ENCODE data around the gene OSMR. TPM values are rescaled to one million over a fixed set of nuclear protein-coding genes. Genes with fewer than 3 reads are reported as not detected.

Gene OSMR
- total and polyA plus RNA-seq, 2 donors (not counting 3 experiments of a cell fraction or from before 2014, with no cell fraction given): 6.1 to 19.7 TPM

DNA sequence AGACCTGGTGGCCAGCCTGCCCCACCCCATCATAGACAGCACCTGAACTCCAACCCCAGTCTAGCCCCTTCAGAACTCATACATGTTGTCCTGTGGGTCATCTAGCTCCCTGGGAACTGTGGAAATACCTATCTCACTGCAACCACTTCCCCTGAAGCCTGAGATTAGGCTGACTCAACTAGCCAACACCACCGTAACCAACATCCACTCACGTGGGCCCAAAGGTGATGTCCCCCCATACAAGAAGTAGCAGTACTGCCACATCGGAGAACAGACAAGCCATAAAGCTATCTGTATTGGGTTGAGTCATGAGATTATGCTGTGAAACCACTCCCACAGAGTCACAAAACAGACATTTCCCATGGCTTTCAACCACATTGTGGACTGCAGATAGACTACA, 46.6 kb downstream of the OSMR start:
- BruUV-seq (replicated peaks): no TSS peak
- FAIRE-seq (no peak), DNase-seq (ENCODE audit: low read depth, low spot score) (no peak)
- Histone ChIP-seq H3K9me3 (replicated peaks; ENCODE audit: control insufficient read depth, insufficient read depth, low read length) (no peaks in the 10 kb centered on the region), H3K79me2 (ENCODE audit: control insufficient read depth, insufficient read depth, low read length) (no peaks in the 10 kb centered on the region), H3K27me3 (ENCODE audit: control insufficient read depth in 2 of 2, insufficient read depth in 2 of 2, low read length in 2 of 2) (no peaks in the 10 kb centered on the region), H3K27ac (ENCODE audit: insufficient read depth, low read depth, low read length) (no peak overlapping the region), H4K20me1 (replicated peaks; ENCODE audit: control insufficient read depth, extremely low read depth, insufficient read depth, low read length) (no peaks in the 10 kb centered on the region), H3K9ac (replicated peaks; ENCODE audit: extremely low read depth, insufficient read depth, low read length) (no peak overlapping the region), H3K4me1 (ENCODE audit: control insufficient read depth, extremely low read depth, insufficient read depth, low read length) (no peaks in the 10 kb centered on the region), H3K4me3 (replicated peaks in 1 of 3; ENCODE audit: insufficient read depth in 1 of 3, low read depth in 1 of 3, low read length in 3 of 3) (no peak overlapping the region), H2AFZ (ENCODE audit: low read depth, low read length) (no peak overlapping the region), H3K36me3 (ENCODE audit: control insufficient read depth in 2 of 2, extremely low read depth in 1 of 2, insufficient read depth in 2 of 2, low read length in 2 of 2) (no peaks in the 10 kb centered on the region), H3K4me2 (ENCODE audit: insufficient read depth, low read length) (no peak overlapping the region), H3K9me1 (replicated peaks; ENCODE audit: control insufficient read depth, extremely low read depth, insufficient read depth, low read length) (no peaks in the 10 kb centered on the region)
- intact Hi-C loops (cut with micrococcal nuclease): no loop called here
- ChIA-PET CTCF (interaction anchor here (0.7 kb wide), 1 partner anchor 37 kb away, joined by 3 read pairs; no protein-coding TSS in a partner anchor), POLR2A (no interaction called here)
- dilution Hi-C loops (cut with MboI; ENCODE audit: extremely low pct_ligation_motif_present, low sequenced_read_pairs): no loop called here
- TF ChIP-seq, protein P1, sequence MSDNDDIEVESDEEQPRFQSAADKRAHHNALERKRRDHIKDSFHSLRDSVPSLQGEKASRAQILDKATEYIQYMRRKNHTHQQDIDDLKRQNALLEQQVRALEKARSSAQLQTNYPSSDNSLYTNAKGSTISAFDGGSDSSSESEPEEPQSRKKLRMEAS (IDR thresholded peaks at IDR 0.05; ENCODE audit: insufficient read depth, insufficient read length): no peak
- TF ChIP-seq, protein P2, sequence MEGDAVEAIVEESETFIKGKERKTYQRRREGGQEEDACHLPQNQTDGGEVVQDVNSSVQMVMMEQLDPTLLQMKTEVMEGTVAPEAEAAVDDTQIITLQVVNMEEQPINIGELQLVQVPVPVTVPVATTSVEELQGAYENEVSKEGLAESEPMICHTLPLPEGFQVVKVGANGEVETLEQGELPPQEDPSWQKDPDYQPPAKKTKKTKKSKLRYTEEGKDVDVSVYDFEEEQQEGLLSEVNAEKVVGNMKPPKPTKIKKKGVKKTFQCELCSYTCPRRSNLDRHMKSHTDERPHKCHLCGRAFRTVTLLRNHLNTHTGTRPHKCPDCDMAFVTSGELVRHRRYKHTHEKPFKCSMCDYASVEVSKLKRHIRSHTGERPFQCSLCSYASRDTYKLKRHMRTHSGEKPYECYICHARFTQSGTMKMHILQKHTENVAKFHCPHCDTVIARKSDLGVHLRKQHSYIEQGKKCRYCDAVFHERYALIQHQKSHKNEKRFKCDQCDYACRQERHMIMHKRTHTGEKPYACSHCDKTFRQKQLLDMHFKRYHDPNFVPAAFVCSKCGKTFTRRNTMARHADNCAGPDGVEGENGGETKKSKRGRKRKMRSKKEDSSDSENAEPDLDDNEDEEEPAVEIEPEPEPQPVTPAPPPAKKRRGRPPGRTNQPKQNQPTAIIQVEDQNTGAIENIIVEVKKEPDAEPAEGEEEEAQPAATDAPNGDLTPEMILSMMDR (IDR thresholded peaks at IDR 0.05; ENCODE audit: extremely low read depth in 1 of 2, insufficient read depth in 1 of 2, low read depth in 1 of 2, low read length in 2 of 2): no peak
- TF ChIP-seq FOS (IDR thresholded peaks at IDR 0.05; ENCODE audit: borderline replicate concordance, insufficient read depth, low read length) (no peak), POLR2A (IDR thresholded peaks at IDR 0.05; ENCODE audit: low read depth, low read length) (no peak), EZH2 (IDR thresholded peaks at IDR 0.05; ENCODE audit: borderline replicate concordance, low read depth, low read length, severe bottlenecking) (no peak), MYC (IDR thresholded peaks at IDR 0.05; ENCODE audit: low read depth, low read length) (no peak), POLR2AphosphoS5 (IDR thresholded peaks at IDR 0.05; ENCODE audit: insufficient read depth, low read depth, low read length) (no peak), JUN (IDR thresholded peaks at IDR 0.05; ENCODE audit: borderline replicate concordance, insufficient read depth, insufficient read length, low read depth) (no peak), GATA2 (IDR thresholded peaks at IDR 0.05; ENCODE audit: insufficient read depth, insufficient read length, low read depth, low read length) (no peak)
